K562 (cell line): ENCODE results near the gene MMP15. TPM values are rescaled to one million over a fixed set of nuclear protein-coding genes. Genes with fewer than 3 reads are reported as not detected.

ENCODE experiments used
- ARID1B ChIP-seq: fragments of 450-650 bp; IDR thresholded peaks from 2 replicates; pipeline ENCODE4 v1.6.1; 2016; ENCODE audit warnings: antibody characterized with exemption, mild to moderate bottlenecking, inconsistent platforms
- CBFA2T3 ChIP-seq: fragments of 450-650 bp; IDR thresholded peaks from 2 replicates; pipeline ENCODE4 v1.6.1; 2017
- CREB1 ChIP-seq, 2 experiments: sonication (generic) in 1 of 2; formaldehyde crosslinking in 1 of 2; IDR thresholded peaks; 2 replicates each; pipeline versions ENCODE4 v1.6.1 to v1.8.0; 2012 to 2022; ENCODE audit warnings: inconsistent platforms in 1 of 2, mild to moderate bottlenecking in 1 of 2, missing genetic modification reagents in 1 of 2, moderate library complexity in 1 of 2
- EP300 ChIP-seq: IDR thresholded peaks from 2 replicates; pipeline ENCODE4 v1.6.1; 2012; ENCODE audit warnings: low read length, improper control_type of control experiment
- ETV5 ChIP-seq: sonication (generic); formaldehyde crosslinking; IDR thresholded peaks from 2 replicates; pipeline ENCODE4 v1.4.0; 2020; ENCODE audit warnings: low read depth, mild to moderate bottlenecking, missing genetic modification reagents
- MITF ChIP-seq: IDR thresholded peaks from 2 replicates; pipeline ENCODE4 v1.6.1; 2014; ENCODE audit warnings: antibody characterized with exemption
- POLR2AphosphoS5 ChIP-seq: IDR thresholded peaks from 2 replicates; pipeline ENCODE4 v1.6.1; 2011; ENCODE audit warnings: mild to moderate bottlenecking, low read depth, low read length, moderate library complexity; ENCODE audit not compliant: control insufficient read depth, insufficient read depth
- YY1 ChIP-seq, 3 experiments: IDR thresholded peaks; 2 replicates each; pipeline ENCODE4 v1.6.1; 2011; ENCODE audit warnings: low read length in 2 of 3, mild to moderate bottlenecking in 2 of 3, moderate library complexity in 2 of 3, borderline replicate concordance in 1 of 3, control low read depth in 1 of 3, low read depth in 1 of 3; ENCODE audit not compliant: insufficient read depth in 3 of 3, insufficient replicate concordance in 2 of 3, control insufficient read depth in 1 of 3, insufficient read length in 1 of 3; ENCODE audit errors: extremely low read depth in 1 of 3
- polyA plus RNA-seq, 8 experiments: library from polyadenylated mRNA; depleted of rRNA in 4 of 8; stranded (reverse) in 5 of 8; unstranded in 3 of 8; fragments of >200 nt; fragmentation: Nextera tagmentation in 2 of 8; fragmentation: Illumina TruSeq in 1 of 8; extraction: Ambion mirVana in 2 of 8; extraction: Trizol in 1 of 8; gene quantifications; 2 replicates each; pipeline versions ENCODE4 v1.2.1 to v1.2.3, GENCODE V29; 2011 to 2014; ENCODE audit warnings: inconsistent platforms in 1 of 8, missing spikeins in 1 of 8
- total RNA-seq, 7 experiments: library from RNA; depleted of rRNA in 6 of 7; stranded (reverse); fragments of >200 nt in 6 of 7; fragmentation: Illumina TruSeq in 2 of 7; extraction: Trizol in 2 of 7; gene quantifications; 2 replicates each; pipeline versions ENCODE4 v1.2.1 to v1.2.3, GENCODE V29; 2011 to 2021; ENCODE audit warnings: low replicate concordance in 1 of 7
- TF ChIP-seq, protein P1 (sequence below): fragments of 450-650 bp; IDR thresholded peaks from 2 replicates; pipeline ENCODE4 v1.6.1; 2016; ENCODE audit warnings: low read depth
- TF ChIP-seq, protein P2 (sequence below): fragments of 250-450 bp; sonication (Bioruptor Pico); IDR thresholded peaks from 2 replicates; pipeline ENCODE4 v1.5.0; 2020; ENCODE audit warnings: mild to moderate bottlenecking, borderline replicate concordance
- TF ChIP-seq, protein P3 (sequence below): fragments of 200-800 bp; sonication (Bioruptor generic); IDR thresholded peaks from 2 replicates; pipeline ENCODE4 v1.6.1; 2017; ENCODE audit warnings: missing genetic modification characterization, missing compliant biosample characterization
- TF ChIP-seq, protein P4 (sequence below): sonication (generic); formaldehyde crosslinking; IDR thresholded peaks from 2 replicates; pipeline ENCODE4 v1.8.1; 2022; ENCODE audit warnings: missing genetic modification reagents

The MMP15 gene
- total and polyA plus RNA-seq, 9 of the 15 experiments (the other 6 are each of a cell fraction or from before 2014, with no cell fraction given), result 0.01 to 20.4 (median 5.5) TPM

DNA sequence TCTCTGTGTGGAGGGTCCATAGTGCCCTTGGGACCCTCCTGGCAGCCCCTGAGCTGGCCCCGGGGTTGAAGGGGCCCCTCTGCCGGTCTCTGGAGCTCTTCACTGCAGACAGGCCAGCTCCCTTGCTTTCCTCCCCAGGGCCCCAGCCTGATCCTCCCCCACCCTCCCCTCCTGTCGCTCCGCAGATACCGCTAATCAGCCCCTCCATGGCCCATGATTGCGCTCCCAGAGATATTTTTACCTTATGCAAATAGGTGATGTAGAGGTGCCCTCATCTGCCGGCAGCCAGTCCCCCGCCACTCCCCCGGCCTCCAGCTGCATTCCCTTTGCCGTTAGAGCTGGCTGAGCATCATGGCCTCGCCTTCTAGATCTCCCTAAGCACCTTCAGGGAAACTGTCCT lies 9.2 kb downstream of the MMP15 start (continued):
- TF ChIP-seq, protein P1, sequence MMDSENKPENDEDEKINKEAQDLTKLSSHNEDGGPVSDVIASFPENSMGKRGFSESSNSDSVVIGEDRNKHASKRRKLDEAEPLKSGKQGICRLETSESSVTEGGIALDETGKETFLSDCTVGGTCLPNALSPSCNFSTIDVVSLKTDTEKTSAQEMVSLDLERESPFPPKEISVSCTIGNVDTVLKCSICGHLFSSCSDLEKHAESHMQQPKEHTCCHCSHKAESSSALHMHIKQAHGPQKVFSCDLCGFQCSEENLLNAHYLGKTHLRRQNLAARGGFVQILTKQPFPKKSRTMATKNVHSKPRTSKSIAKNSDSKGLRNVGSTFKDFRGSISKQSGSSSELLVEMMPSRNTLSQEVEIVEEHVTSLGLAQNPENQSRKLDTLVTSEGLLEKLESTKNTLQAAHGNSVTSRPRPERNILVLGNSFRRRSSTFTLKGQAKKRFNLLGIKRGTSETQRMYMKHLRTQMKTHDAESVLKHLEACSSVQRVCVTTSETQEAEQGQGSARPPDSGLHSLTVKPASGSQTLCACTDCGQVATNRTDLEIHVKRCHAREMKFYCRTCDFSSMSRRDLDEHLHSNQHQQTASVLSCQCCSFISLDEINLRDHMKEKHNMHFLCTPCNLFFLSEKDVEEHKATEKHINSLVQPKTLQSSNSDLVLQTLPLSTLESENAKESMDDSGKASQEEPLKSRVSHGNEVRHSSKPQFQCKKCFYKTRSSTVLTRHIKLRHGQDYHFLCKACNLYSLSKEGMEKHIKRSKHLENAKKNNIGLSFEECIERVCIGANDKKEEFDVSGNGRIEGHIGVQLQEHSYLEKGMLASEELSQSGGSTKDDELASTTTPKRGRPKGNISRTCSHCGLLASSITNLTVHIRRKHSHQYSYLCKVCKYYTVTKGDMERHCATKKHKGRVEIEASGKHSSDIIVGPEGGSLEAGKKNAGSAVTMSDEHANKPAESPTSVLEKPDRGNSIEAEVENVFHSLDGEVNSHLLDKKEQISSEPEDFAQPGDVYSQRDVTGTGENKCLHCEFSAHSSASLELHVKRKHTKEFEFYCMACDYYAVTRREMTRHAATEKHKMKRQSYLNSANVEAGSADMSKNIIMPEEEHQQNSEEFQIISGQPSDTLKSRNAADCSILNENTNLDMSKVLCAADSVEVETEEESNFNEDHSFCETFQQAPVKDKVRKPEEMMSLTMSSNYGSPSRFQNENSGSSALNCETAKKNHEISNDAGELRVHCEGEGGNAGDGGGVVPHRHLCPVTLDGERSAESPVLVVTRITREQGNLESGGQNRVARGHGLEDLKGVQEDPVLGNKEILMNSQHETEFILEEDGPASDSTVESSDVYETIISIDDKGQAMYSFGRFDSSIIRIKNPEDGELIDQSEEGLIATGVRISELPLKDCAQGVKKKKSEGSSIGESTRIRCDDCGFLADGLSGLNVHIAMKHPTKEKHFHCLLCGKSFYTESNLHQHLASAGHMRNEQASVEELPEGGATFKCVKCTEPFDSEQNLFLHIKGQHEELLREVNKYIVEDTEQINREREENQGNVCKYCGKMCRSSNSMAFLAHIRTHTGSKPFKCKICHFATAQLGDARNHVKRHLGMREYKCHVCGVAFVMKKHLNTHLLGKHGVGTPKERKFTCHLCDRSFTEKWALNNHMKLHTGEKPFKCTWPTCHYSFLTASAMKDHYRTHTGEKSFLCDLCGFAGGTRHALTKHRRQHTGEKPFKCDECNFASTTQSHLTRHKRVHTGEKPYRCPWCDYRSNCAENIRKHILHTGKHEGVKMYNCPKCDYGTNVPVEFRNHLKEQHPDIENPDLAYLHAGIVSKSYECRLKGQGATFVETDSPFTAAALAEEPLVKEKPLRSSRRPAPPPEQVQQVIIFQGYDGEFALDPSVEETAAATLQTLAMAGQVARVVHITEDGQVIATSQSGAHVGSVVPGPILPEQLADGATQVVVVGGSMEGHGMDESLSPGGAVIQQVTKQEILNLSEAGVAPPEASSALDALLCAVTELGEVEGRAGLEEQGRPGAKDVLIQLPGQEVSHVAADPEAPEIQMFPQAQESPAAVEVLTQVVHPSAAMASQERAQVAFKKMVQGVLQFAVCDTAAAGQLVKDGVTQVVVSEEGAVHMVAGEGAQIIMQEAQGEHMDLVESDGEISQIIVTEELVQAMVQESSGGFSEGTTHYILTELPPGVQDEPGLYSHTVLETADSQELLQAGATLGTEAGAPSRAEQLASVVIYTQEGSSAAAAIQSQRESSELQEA, result no peak
- TF ChIP-seq EP300 (peak; percentile 38; the same call in 1 of the 2 replicates), ETV5 (no peak), ARID1B (peak; percentile 57), MITF (no peak), YY1 (IDR thresholded peaks at IDR 0.05; ENCODE audit: borderline replicate concordance in 1 of 3, control insufficient read depth in 1 of 3, extremely low read depth in 1 of 3, insufficient read depth in 3 of 3, insufficient read length in 1 of 3, insufficient replicate concordance in 2 of 3, low read depth in 1 of 3, low read length in 2 of 3) (peak in 1 of 3 experiments; percentile 13), CREB1 (IDR thresholded peaks at IDR 0.05) (no peak), CREB1 (CRISPR knock-in tag; IDR thresholded peaks at IDR 0.05) (no peak), CBFA2T3 (peak; percentile 86), POLR2AphosphoS5 (peak; percentile 81; the same call in 1 of the 2 replicates)
- TF ChIP-seq, protein P2, sequence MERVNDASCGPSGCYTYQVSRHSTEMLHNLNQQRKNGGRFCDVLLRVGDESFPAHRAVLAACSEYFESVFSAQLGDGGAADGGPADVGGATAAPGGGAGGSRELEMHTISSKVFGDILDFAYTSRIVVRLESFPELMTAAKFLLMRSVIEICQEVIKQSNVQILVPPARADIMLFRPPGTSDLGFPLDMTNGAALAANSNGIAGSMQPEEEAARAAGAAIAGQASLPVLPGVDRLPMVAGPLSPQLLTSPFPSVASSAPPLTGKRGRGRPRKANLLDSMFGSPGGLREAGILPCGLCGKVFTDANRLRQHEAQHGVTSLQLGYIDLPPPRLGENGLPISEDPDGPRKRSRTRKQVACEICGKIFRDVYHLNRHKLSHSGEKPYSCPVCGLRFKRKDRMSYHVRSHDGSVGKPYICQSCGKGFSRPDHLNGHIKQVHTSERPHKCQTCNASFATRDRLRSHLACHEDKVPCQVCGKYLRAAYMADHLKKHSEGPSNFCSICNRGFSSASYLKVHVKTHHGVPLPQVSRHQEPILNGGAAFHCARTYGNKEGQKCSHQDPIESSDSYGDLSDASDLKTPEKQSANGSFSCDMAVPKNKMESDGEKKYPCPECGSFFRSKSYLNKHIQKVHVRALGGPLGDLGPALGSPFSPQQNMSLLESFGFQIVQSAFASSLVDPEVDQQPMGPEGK (CRISPR knock-in tag), result no peak
- TF ChIP-seq, protein P3, sequence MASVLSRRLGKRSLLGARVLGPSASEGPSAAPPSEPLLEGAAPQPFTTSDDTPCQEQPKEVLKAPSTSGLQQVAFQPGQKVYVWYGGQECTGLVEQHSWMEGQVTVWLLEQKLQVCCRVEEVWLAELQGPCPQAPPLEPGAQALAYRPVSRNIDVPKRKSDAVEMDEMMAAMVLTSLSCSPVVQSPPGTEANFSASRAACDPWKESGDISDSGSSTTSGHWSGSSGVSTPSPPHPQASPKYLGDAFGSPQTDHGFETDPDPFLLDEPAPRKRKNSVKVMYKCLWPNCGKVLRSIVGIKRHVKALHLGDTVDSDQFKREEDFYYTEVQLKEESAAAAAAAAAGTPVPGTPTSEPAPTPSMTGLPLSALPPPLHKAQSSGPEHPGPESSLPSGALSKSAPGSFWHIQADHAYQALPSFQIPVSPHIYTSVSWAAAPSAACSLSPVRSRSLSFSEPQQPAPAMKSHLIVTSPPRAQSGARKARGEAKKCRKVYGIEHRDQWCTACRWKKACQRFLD (CRISPR knock-in tag), result no peak
- TF ChIP-seq, protein P4, sequence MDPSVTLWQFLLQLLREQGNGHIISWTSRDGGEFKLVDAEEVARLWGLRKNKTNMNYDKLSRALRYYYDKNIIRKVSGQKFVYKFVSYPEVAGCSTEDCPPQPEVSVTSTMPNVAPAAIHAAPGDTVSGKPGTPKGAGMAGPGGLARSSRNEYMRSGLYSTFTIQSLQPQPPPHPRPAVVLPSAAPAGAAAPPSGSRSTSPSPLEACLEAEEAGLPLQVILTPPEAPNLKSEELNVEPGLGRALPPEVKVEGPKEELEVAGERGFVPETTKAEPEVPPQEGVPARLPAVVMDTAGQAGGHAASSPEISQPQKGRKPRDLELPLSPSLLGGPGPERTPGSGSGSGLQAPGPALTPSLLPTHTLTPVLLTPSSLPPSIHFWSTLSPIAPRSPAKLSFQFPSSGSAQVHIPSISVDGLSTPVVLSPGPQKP (CRISPR knock-in tag), result no peak
